ENCODE results near the gene DKK1. TPM values are rescaled to one million over a fixed set of nuclear protein-coding genes. Genes with fewer than 3 reads are reported as not detected.

The DKK1 gene
- total and polyA plus RNA-seq, 4 donors = 3.5 to 8.6 (median 7.6) TPM

DNA sequence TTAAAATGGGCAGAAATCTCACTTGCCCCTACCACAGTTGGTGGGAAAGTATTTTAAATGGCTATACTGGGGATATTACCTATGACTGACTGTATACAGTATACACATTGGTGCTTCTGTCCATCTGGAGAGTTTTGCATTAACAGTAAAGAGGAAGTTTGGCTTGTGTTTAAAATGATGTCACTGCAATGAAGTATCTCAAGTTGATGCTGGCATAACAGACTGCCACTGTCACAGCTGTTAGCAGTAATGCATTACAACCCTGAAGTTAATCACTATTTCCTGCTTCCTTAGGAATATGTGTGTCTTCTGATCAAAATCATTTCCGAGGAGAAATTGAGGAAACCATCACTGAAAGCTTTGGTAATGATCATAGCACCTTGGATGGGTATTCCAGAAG, 1.9 kb downstream of the DKK1 start:
- DNase-seq (ENCODE audit: low read depth in 4 of 6, low spot score in 6 of 6) = no peak
- no CpG with 5 or more reads among the region's 1 CpG for WGBS (ENCODE audit: insufficient coverage)
- Histone ChIP-seq H3K4me3 (ENCODE audit: low read depth, low read length) (no peak overlapping the region), H3K9me3 (ENCODE audit: control insufficient read depth, insufficient read depth, low read length) (no peaks in the 10 kb centered on the region), H3K27ac (ENCODE audit: low read depth, low read length) (no peak overlapping the region), H3K36me3 (ENCODE audit: control insufficient read depth, insufficient read depth, low read length) (no peaks in the 10 kb centered on the region), H3K27me3 (ENCODE audit: control insufficient read depth, insufficient read depth, low read length) (peaks cover 21% of the 10 kb centered on the region), H3K4me1 (ENCODE audit: control insufficient read depth, insufficient read depth, low read length) (peaks cover 22% of the 10 kb centered on the region)

DNA sequence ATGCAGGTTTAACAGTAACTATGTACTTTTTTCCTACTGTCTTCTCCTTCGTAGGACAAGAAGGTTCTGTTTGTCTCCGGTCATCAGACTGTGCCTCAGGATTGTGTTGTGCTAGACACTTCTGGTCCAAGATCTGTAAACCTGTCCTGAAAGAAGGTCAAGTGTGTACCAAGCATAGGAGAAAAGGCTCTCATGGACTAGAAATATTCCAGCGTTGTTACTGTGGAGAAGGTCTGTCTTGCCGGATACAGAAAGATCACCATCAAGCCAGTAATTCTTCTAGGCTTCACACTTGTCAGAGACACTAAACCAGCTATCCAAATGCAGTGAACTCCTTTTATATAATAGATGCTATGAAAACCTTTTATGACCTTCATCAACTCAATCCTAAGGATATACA, 2.4 kb downstream of the DKK1 start:
- no peak for DNase-seq (ENCODE audit: low read depth in 4 of 6, low spot score in 6 of 6)
- 100% methylated on average over 1 of the region's 4 CpGs for WGBS (ENCODE audit: insufficient coverage)
- Histone ChIP-seq H3K27ac (ENCODE audit: low read depth, low read length) (no peak overlapping the region), H3K4me1 (ENCODE audit: control insufficient read depth, insufficient read depth, low read length) (peaks cover 22% of the 10 kb centered on the region), H3K9me3 (ENCODE audit: control insufficient read depth, insufficient read depth, low read length) (no peaks in the 10 kb centered on the region), H3K27me3 (ENCODE audit: control insufficient read depth, insufficient read depth, low read length) (peaks cover 21% of the 10 kb centered on the region), H3K4me3 (ENCODE audit: low read depth, low read length) (no peak overlapping the region), H3K36me3 (ENCODE audit: control insufficient read depth, insufficient read depth, low read length) (no peaks in the 10 kb centered on the region)

DNA sequence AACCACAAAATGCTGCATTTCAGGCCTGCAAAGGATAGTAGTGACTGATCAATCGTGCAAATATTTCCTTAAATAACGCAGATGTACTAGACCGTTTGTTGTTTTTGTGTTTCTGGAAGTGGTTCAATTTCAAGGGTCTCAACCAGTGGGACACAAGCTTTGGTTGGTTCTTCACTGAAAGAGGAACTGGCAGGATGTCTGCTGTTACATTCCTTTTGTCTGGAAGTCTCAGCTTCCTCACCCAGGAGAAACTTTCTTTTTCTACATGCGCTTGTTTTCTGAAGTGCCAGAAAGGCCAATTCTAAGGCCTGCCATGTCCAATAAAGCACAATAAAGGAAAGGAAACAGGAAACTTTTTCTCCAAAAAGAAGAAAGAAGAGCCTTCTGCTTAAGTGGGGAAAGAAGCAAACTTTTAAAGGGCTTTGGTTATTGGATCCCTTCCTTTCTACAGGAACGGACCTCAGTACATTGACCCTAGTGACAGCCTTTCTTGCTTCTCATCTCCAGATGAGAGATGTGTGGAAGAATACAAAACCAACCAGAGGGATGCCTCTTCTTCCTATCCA, 4.1 kb downstream of the DKK1 start:
- no peaks in the 10 kb centered on the region for H3K36me3 ChIP-seq (ENCODE audit: control insufficient read depth, insufficient read depth, low read length)
- H3K4me3 ChIP-seq (ENCODE audit: low read depth, low read length) = no peak overlapping the region
- peaks cover 17% of the 10 kb centered on the region for H3K4me1 ChIP-seq (ENCODE audit: control insufficient read depth, insufficient read depth, low read length)
- H3K27ac ChIP-seq (ENCODE audit: low read depth, low read length) = no peak overlapping the region
- no peaks in the 10 kb centered on the region for H3K9me3 ChIP-seq (ENCODE audit: control insufficient read depth, insufficient read depth, low read length)
- 40% methylated on average over 1 of the region's 5 CpGs for WGBS (ENCODE audit: insufficient coverage)
- DNase-seq (ENCODE audit: low read depth in 4 of 6, low spot score in 6 of 6) = peak in 1 of 6 donors; percentile 17
- H3K27me3 ChIP-seq (ENCODE audit: control insufficient read depth, insufficient read depth, low read length) = peaks cover 16% of the 10 kb centered on the region

DNA sequence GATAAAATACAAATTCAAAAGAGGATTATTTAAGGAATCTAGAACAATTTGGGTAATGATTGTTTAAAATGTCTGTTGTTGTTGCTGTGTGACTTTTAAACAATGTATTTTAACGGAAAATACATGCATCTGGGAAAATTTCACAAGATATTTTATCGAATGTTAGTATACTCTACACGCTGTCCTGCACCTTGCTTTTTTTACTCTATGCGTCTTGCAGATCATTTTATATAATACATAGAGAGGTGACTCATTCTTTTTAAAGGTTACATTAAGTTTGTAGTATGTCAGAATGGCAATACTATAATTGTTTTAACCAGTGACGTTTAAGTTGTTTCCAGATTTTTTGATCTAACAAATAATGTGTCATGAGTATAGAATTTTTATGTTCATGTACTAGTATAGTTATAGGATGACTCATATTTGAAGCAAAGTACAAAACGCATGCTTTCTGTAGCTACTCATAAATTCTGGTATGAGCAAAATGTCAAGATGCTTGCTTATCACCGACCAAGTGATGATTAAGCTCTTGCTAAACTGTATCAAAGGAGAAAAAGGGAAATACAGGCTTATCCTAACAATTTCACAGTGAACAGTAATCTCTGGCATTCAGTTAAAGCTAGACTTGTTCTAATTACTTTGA, 4.9 kb downstream of the DKK1 start:
- Histone ChIP-seq H3K27ac (ENCODE audit: low read depth, low read length) (no peak overlapping the region), H3K4me3 (ENCODE audit: low read depth, low read length) (no peak overlapping the region), H3K4me1 (ENCODE audit: control insufficient read depth, insufficient read depth, low read length) (peaks cover 10% of the 10 kb centered on the region), H3K9me3 (ENCODE audit: control insufficient read depth, insufficient read depth, low read length) (no peaks in the 10 kb centered on the region), H3K36me3 (ENCODE audit: control insufficient read depth, insufficient read depth, low read length) (no peaks in the 10 kb centered on the region), H3K27me3 (ENCODE audit: control insufficient read depth, insufficient read depth, low read length) (peaks cover 9% of the 10 kb centered on the region)
- DNase-seq (ENCODE audit: low read depth in 4 of 6, low spot score in 6 of 6) = no peak
- WGBS (ENCODE audit: insufficient coverage) = no CpG with 5 or more reads among the region's 7 CpGs

DNA sequence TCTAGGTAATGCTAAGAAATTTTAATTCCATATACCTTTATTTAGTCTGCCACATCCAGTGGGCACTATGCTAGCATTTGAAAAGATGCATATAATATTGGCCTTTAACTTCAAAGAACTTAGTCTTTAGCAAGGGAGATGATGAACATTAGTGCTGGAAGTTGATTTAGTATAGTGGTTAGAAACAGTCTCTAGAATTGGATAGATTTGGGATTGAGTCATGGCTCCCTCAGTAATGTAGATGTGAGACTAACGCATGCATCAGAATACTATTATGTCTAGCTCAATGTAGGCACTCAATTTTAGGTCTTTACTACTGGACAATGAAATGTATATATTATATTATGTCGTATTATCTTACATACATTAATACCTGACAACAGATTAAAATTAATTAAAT, 5.8 kb downstream of the DKK1 start:
- DNase-seq (ENCODE audit: low read depth in 4 of 6, low spot score in 6 of 6) = no peak

DNA sequence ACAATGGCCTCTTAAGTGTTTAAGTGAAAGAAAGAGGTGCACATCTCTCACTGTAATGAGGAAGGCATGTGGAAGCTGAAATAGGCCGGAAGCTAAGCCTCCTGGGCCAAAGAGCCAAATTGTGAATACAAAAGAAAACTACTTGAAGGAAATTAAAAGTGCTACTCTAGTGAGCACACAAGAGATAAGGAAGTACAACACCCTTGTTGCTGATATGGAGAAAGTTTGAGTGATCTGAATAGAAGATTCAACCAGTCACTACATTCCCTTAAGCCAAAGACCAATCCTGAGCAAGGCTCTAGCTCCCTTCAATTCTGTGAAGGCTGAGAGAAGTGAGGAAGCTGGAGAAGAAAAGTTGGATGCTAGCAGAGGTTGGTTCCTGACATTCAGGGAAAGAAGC, 8.2 kb downstream of the DKK1 start:
- no peaks in the 10 kb centered on the region for H3K36me3 ChIP-seq (ENCODE audit: control insufficient read depth, insufficient read depth, low read length)
- H3K27ac ChIP-seq (ENCODE audit: low read depth, low read length) = no peak overlapping the region
- no peak overlapping the region for H3K4me3 ChIP-seq (ENCODE audit: low read depth, low read length)
- DNase-seq (ENCODE audit: low read depth in 4 of 6, low spot score in 6 of 6) = peak in 1 of 6 donors; percentile 27
- no peaks in the 10 kb centered on the region for H3K4me1 ChIP-seq (ENCODE audit: control insufficient read depth, insufficient read depth, low read length)
- WGBS (ENCODE audit: insufficient coverage) = no CpG with 5 or more reads among the region's 1 CpG
- no peaks in the 10 kb centered on the region for H3K9me3 ChIP-seq (ENCODE audit: control insufficient read depth, insufficient read depth, low read length)
- H3K27me3 ChIP-seq (ENCODE audit: control insufficient read depth, insufficient read depth, low read length) = no peaks in the 10 kb centered on the region

More for the DNA sequence above, 5.8 kb downstream of the DKK1 start:
- Histone ChIP-seq H3K9me3 (ENCODE audit: control insufficient read depth, insufficient read depth, low read length) (no peaks in the 10 kb centered on the region), H3K27me3 (ENCODE audit: control insufficient read depth, insufficient read depth, low read length) (no peaks in the 10 kb centered on the region), H3K4me1 (ENCODE audit: control insufficient read depth, insufficient read depth, low read length) (peaks cover under 1% of the 10 kb centered on the region), H3K36me3 (ENCODE audit: control insufficient read depth, insufficient read depth, low read length) (no peaks in the 10 kb centered on the region), H3K27ac (ENCODE audit: low read depth, low read length) (no peak overlapping the region), H3K4me3 (ENCODE audit: low read depth, low read length) (no peak overlapping the region)
- WGBS (ENCODE audit: insufficient coverage) = no CpG with 5 or more reads among the region's 2 CpGs

DNA sequence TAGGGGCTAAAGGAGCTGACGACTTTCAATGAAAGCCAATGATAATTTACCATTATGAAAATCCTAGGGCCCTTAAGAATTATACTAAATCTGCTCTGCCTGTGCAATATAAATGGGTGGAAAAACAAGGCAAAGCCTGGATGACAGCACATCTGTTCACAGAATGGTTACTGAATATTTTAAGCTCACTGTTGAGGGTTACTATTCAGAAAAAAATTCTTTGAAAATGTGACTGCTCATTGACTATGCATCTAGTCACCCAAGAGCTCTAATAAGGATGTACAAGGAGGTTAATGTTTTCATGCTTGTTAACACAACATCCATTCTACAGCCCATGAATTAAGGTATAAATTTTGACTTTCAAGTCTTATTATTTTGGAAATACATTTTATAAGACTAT, 8.9 kb downstream of the DKK1 start:
- DNase-seq (ENCODE audit: low read depth in 4 of 6, low spot score in 6 of 6) = no peak
- Histone ChIP-seq H3K4me1 (ENCODE audit: control insufficient read depth, insufficient read depth, low read length) (no peaks in the 10 kb centered on the region), H3K4me3 (ENCODE audit: low read depth, low read length) (no peak overlapping the region), H3K27ac (ENCODE audit: low read depth, low read length) (no peak overlapping the region), H3K36me3 (ENCODE audit: control insufficient read depth, insufficient read depth, low read length) (no peaks in the 10 kb centered on the region), H3K27me3 (ENCODE audit: control insufficient read depth, insufficient read depth, low read length) (no peaks in the 10 kb centered on the region), H3K9me3 (ENCODE audit: control insufficient read depth, insufficient read depth, low read length) (no peaks in the 10 kb centered on the region)
- WGBS (ENCODE audit: insufficient coverage) = no CpG with 5 or more reads among the region's 1 CpG

DNA sequence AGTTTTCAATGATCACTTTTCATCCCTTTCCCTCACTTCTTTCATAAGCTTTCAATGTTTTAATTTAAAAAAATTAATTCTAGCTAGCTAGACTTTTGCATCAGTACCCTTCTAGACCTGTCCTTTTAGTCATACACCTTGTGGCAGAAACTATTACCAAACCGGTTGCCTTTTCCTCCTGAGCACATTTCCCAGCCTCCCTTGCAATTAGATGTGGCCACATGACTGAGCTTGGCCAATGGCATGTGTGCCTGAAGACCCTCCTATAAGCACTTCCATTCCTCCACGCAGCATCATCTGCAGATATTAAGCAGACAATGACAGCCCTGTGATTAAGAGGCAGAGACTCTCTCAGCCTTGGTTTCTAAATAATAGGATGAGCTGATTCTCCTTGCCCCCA, 12.3 kb downstream of the DKK1 start:
- Histone ChIP-seq H3K27ac (ENCODE audit: low read depth, low read length) (no peak overlapping the region), H3K9me3 (ENCODE audit: control insufficient read depth, insufficient read depth, low read length) (no peaks in the 10 kb centered on the region), H3K36me3 (ENCODE audit: control insufficient read depth, insufficient read depth, low read length) (no peaks in the 10 kb centered on the region), H3K4me1 (ENCODE audit: control insufficient read depth, insufficient read depth, low read length) (no peaks in the 10 kb centered on the region), H3K27me3 (ENCODE audit: control insufficient read depth, insufficient read depth, low read length) (no peaks in the 10 kb centered on the region), H3K4me3 (ENCODE audit: low read depth, low read length) (no peak overlapping the region)
- DNase-seq (ENCODE audit: low read depth in 4 of 6, low spot score in 6 of 6) = no peak
- 93% methylated on average over 1 of the region's 2 CpGs for WGBS (ENCODE audit: insufficient coverage)

DNA sequence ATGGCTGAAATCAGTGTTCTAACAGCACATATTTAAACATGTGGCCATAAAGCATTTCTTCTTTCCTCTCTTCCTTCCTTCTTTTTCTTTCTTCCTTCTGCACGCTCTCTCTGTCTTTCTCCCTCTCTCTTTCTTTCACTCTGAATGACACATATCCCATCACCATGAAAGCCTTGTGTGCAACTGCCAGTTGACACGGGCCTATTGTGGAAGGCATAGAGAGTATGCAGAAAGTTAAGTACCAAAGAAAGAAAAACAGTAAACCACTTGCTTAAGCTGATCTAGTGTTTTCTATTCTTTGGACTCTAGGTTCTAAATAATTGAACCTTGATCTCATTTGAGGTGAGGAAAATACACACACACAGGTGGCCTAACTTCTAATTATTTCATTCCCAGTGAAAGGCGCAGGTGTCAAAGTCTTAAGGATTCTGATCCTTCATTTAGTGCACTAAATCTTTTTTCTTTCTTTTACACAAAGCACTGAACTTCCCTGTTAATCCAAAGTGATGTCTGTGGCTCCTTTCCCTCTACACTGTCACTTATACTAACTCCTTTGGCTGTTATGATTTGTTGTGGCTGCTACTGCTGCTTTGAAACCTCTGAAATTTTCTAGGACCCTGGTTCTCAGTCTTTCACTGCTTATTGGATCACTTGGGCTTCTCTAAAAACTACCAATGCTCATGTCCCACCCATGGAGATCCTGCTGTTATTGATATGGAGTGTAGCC, 17.7 kb downstream of the DKK1 start:
- WGBS (ENCODE audit: insufficient coverage) = 100% methylated on average over 1 of the region's 3 CpGs
- Histone ChIP-seq H3K4me3 (ENCODE audit: low read depth, low read length) (no peak overlapping the region), H3K36me3 (ENCODE audit: control insufficient read depth, insufficient read depth, low read length) (no peaks in the 10 kb centered on the region), H3K9me3 (ENCODE audit: control insufficient read depth, insufficient read depth, low read length) (no peaks in the 10 kb centered on the region), H3K27ac (ENCODE audit: low read depth, low read length) (no peak overlapping the region), H3K27me3 (ENCODE audit: control insufficient read depth, insufficient read depth, low read length) (no peaks in the 10 kb centered on the region), H3K4me1 (ENCODE audit: control insufficient read depth, insufficient read depth, low read length) (no peaks in the 10 kb centered on the region)
- no peak for DNase-seq (ENCODE audit: low read depth in 4 of 6, low spot score in 6 of 6)

DNA sequence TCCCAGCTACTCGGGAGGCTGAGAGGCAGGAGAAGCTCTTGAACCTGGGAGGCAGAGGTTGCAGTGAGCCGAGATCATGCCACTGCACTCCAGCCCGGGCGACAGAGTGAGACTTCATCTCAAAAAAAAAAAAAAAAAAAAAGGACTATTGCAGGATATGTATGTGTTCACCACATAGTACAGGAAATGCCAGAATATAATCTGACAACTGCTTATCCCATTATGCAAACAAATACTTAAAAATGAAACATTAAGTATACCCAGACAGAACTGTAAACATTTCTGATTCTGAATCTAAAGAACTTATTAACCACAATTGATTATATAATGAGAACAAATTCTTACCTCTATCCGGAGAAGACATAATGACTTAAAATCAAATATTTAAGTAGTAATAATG, 18.7 kb downstream of the DKK1 start:
- WGBS (ENCODE audit: insufficient coverage) = 92% methylated on average over 2 of the region's 5 CpGs
- no peak for DNase-seq (ENCODE audit: low read depth in 4 of 6, low spot score in 6 of 6)
- H3K27me3 ChIP-seq (ENCODE audit: control insufficient read depth, insufficient read depth, low read length) = no peaks in the 10 kb centered on the region
- no peaks in the 10 kb centered on the region for H3K4me1 ChIP-seq (ENCODE audit: control insufficient read depth, insufficient read depth, low read length)
- H3K9me3 ChIP-seq (ENCODE audit: control insufficient read depth, insufficient read depth, low read length) = no peaks in the 10 kb centered on the region
- no peaks in the 10 kb centered on the region for H3K36me3 ChIP-seq (ENCODE audit: control insufficient read depth, insufficient read depth, low read length)
- no peak overlapping the region for H3K4me3 ChIP-seq (ENCODE audit: low read depth, low read length)
- no peak overlapping the region for H3K27ac ChIP-seq (ENCODE audit: low read depth, low read length)

Data from spinal cord (tissue), 10 donors.